Stomach (tissue), 4 donors: Measurements from ENCODE around the gene DLG2.

Experiments
- POLR2A ChIP-seq, 4 donors: fragments of 450-650 bp; IDR thresholded peaks; one replicate each; pipeline ENCODE4 v1.6.1; 2016; ENCODE audit warnings: antibody characterized with exemption in 4 of 4, control low read depth in 2 of 4, mild to moderate bottlenecking in 1 of 4, moderate library complexity in 1 of 4
- POLR2AphosphoS5 ChIP-seq, 3 donors: sonication (generic); formaldehyde crosslinking; IDR thresholded peaks; one replicate each; pipeline ENCODE4 v1.6.1; 2016; ENCODE audit warnings: antibody characterized with exemption in 3 of 3

- TF ChIP-seq POLR2AphosphoS5 (IDR thresholded peaks at IDR 0.05) (no peak), POLR2A (IDR thresholded peaks at IDR 0.05) (no peak)
These were observed 1904.6 kb downstream of the DLG2 start for GRCh38 chr11:83722392-83723119.
